H1 (cell line): Measurements from ENCODE around the gene SLC2A13. TPM values are rescaled to one million over a fixed set of nuclear protein-coding genes. Genes with fewer than 3 reads are reported as not detected.

ENCODE experiments used
- CHD7 ChIP-seq: fragments of 300-600 bp; sonication (generic); IDR thresholded peaks from 2 replicates; pipeline ENCODE4 v1.7.1; 2012; ENCODE audit warnings: low read length, moderate library complexity, mild to moderate bottlenecking, inconsistent platforms; ENCODE audit not compliant: insufficient replicate concordance
- PHF8 ChIP-seq: fragments of 200-600 bp; sonication (generic); conservative IDR thresholded peaks from 2 replicates; pipeline ENCODE4 v1.7.1; 2012; ENCODE audit warnings: low read depth, mild to moderate bottlenecking, inconsistent platforms, low read length, moderate library complexity
- RAD21 ChIP-seq, 2 experiments: IDR thresholded peaks in 1 of 2; conservative IDR thresholded peaks in 1 of 2; 2 replicates each; pipeline ENCODE4 v1.6.1; 2011; ENCODE audit warnings: low read depth in 2 of 2, low read length in 2 of 2, improper control_type of control experiment in 1 of 2, inconsistent platforms in 1 of 2, mild to moderate bottlenecking in 1 of 2, moderate library complexity in 1 of 2
- polyA plus RNA-seq, 7 experiments: library from polyadenylated mRNA; depleted of rRNA in 3 of 7; stranded (reverse) in 5 of 7; unstranded in 2 of 7; fragments of >200 nt in 5 of 7; fragments of 200-250 nt in 2 of 7; gene quantifications; 1 replicate in 5 of 7; 2 replicates in 1 of 7; 4 replicates in 1 of 7; pipeline versions ENCODE4 v1.2.1 to v1.2.3, GENCODE V29; 2011 to 2013; ENCODE audit warnings: missing spikeins in 2 of 7, mixed read lengths in 2 of 7
- total RNA-seq: library from RNA; stranded (reverse); fragmentation: NEBNext Ultra II Directional; extraction: Animal tissue kit (Norgen Biotek cat#: 25700); gene quantifications from 2 replicates; pipeline ENCODE4 v1.2.1, GENCODE V29; 2021

Gene SLC2A13
- total and polyA plus RNA-seq, 2 of the 8 experiments (the other 6 are each of a cell fraction or from before 2014, with no cell fraction given) = 2.8 to 9.6 TPM

- no peak for TF ChIP-seq CHD7
- TF ChIP-seq RAD21 (IDR thresholded peaks at IDR 0.05 in 1 of 2, conservative IDR thresholded peaks at IDR 0.05 in 1 of 2; ENCODE audit: low read depth in 2 of 2, low read length in 2 of 2) = no peak
- no peak for TF ChIP-seq PHF8
Measured at GRCh38 chr12:39773266-39773665, 332.6 kb downstream of the SLC2A13 start (continued).
